ENCODE measurements around the gene COL6A3.

The COL6A3 gene

DNA sequence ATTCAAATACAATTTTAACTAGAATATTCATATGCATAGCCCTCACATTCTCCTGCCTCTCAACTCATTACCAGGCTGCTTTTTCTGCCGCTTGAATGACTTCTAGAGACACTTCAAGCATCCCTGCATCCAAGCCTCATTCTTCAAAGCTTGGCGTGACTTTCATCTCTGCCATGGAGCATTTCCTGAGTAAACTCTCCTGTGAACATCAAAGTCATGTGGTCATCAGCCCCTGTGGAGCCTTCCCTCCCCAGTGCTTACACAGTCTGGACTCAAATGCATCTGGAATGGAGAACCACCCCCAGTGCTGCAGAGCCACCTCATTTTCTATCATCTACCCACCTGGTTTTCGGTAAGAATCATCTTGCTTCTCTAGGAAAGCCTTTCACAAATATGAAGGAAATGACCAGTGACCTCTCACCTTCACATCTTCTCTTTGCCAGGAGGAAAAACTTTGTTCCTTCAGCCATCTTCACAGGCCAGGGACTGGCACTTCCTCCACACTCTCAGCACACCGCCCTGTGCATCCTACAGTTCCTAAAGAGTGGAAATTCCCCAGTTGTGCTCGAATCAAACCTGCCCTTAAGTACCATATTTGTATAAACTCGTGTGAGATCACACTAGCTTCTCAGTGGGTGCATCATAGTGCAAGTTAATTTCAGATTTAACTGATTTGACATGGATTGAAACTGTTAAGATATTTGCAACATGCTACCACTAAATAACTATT, 116.4 kb downstream of the COL6A3 start:
- Histone ChIP-seq H4K20me1 (ENCODE audit: insufficient read depth) (no peaks in the 10 kb centered on the region), H3K27ac (no peak overlapping the region), H3K4me2 (no peak overlapping the region), H3K4me3 (IDR thresholded peaks at IDR 0.05; ENCODE audit: insufficient read depth, low read depth, low read length) (no peak overlapping the region), H3K36me3 (ENCODE audit: insufficient read depth) (no peaks in the 10 kb centered on the region), H3K9ac (no peak overlapping the region), H3K79me2 (ENCODE audit: insufficient read depth, low read depth) (no peaks in the 10 kb centered on the region), H3K27me3 (ENCODE audit: insufficient read depth, low read depth) (no peaks in the 10 kb centered on the region), H2AFZ (ENCODE audit: low read depth) (no peak overlapping the region), H3K4me1 (ENCODE audit: low read depth, poor library complexity, severe bottlenecking) (no peaks in the 10 kb centered on the region)
- TF ChIP-seq, protein P1, sequence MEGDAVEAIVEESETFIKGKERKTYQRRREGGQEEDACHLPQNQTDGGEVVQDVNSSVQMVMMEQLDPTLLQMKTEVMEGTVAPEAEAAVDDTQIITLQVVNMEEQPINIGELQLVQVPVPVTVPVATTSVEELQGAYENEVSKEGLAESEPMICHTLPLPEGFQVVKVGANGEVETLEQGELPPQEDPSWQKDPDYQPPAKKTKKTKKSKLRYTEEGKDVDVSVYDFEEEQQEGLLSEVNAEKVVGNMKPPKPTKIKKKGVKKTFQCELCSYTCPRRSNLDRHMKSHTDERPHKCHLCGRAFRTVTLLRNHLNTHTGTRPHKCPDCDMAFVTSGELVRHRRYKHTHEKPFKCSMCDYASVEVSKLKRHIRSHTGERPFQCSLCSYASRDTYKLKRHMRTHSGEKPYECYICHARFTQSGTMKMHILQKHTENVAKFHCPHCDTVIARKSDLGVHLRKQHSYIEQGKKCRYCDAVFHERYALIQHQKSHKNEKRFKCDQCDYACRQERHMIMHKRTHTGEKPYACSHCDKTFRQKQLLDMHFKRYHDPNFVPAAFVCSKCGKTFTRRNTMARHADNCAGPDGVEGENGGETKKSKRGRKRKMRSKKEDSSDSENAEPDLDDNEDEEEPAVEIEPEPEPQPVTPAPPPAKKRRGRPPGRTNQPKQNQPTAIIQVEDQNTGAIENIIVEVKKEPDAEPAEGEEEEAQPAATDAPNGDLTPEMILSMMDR (conservative IDR thresholded peaks at IDR 0.05; ENCODE audit: low read depth, low read length): no peak

DNA sequence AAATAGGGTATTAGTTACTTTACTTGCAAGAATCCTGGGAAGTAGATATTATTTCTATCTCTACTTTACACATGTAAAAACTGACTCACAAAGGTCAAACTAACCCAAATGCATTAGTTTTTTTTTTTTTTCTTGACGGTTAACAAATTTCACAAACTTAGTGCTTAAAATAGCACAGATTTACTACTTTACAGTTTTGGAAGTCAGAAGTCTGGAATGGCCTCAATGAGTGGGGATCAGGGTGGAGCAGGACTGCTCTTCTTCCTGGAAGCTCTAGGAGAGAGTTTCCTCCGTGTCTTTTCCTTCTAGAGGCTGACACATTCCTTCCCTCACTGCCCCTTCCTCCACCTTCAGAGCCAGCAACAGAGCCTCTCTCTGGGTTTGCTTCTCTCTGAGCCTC, 117.2 kb downstream of the COL6A3 start:
- no peak overlapping the region for H2AFZ ChIP-seq (ENCODE audit: low read depth)
- no peaks in the 10 kb centered on the region for H3K79me2 ChIP-seq (ENCODE audit: insufficient read depth, low read depth)
- no peak overlapping the region for H3K27ac ChIP-seq
- H3K4me1 ChIP-seq (ENCODE audit: low read depth, poor library complexity, severe bottlenecking): no peaks in the 10 kb centered on the region
- H3K4me2 ChIP-seq: no peak overlapping the region
- no peaks in the 10 kb centered on the region for H3K36me3 ChIP-seq (ENCODE audit: insufficient read depth)
- H3K4me3 ChIP-seq (IDR thresholded peaks at IDR 0.05; ENCODE audit: insufficient read depth, low read depth, low read length): no peak overlapping the region
- H3K9ac ChIP-seq: no peak overlapping the region
- H4K20me1 ChIP-seq (ENCODE audit: insufficient read depth): no peaks in the 10 kb centered on the region
- H3K27me3 ChIP-seq (ENCODE audit: insufficient read depth, low read depth): no peaks in the 10 kb centered on the region
- TF ChIP-seq, protein P1 (conservative IDR thresholded peaks at IDR 0.05; ENCODE audit: low read depth, low read length): no peak

DNA sequence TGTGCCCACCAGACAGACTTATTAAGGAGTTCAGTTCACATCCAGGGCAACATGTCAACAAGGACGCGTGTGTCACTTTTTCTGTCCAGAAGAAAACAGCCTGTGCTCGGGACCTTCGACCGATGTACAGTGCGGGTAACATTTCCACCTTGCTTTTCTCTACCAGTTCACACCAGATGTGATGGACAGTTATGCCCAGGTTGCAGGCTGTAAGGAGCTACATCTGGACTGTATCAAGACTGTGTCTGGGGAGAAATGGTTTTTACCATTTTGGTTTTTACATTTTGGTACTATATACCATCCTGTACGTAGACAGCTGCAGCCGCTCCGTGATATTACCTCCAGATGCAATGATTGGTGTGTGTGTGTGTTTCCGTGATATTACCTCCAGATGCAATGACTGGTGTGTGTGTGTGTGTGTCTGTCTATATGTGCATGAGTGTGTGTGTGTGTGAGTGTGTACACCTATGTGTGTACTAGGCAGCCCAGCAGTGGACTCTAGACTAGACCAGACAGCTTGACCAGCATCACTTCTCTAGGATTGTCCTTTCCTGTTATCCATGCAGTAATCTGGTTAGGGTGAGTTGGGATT, 118.0 kb downstream of the COL6A3 start:
- Histone ChIP-seq H3K27ac (no peak overlapping the region), H3K4me1 (ENCODE audit: low read depth, poor library complexity, severe bottlenecking) (no peaks in the 10 kb centered on the region), H4K20me1 (ENCODE audit: insufficient read depth) (no peaks in the 10 kb centered on the region), H3K36me3 (ENCODE audit: insufficient read depth) (no peaks in the 10 kb centered on the region), H3K4me2 (no peak overlapping the region), H3K27me3 (ENCODE audit: insufficient read depth, low read depth) (no peaks in the 10 kb centered on the region), H3K9ac (no peak overlapping the region), H3K79me2 (ENCODE audit: insufficient read depth, low read depth) (no peaks in the 10 kb centered on the region), H3K4me3 (IDR thresholded peaks at IDR 0.05; ENCODE audit: insufficient read depth, low read depth, low read length) (no peak overlapping the region), H2AFZ (ENCODE audit: low read depth) (no peak overlapping the region)
- TF ChIP-seq, protein P1 (conservative IDR thresholded peaks at IDR 0.05; ENCODE audit: low read depth, low read length): no peak

DNA sequence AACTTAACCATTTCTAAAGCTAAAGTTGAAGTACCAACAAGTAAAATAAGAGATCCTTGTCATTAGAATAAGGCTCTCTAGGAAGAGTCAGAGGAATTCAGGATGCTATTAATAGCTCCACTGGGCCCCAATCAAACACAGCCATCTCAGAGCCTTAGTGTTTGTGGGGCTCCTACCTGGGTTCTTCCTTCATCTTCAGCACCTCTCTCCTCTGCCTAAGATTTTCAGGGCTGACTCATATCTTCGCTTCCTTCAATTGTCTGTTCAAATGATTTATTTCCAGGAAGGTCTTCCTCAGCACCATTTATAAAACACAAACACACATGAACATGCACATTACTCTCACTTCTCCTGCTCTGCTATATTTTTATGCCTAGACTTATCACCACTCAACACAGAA, 119.5 kb downstream of the COL6A3 start:
- H3K4me2 ChIP-seq: no peak overlapping the region
- no peak overlapping the region for H3K4me3 ChIP-seq (IDR thresholded peaks at IDR 0.05; ENCODE audit: insufficient read depth, low read depth, low read length)
- TF ChIP-seq, protein P1 (conservative IDR thresholded peaks at IDR 0.05; ENCODE audit: low read depth, low read length): no peak

More for the DNA sequence above, 119.5 kb downstream of the COL6A3 start:
- no peaks in the 10 kb centered on the region for H3K4me1 ChIP-seq (ENCODE audit: low read depth, poor library complexity, severe bottlenecking)
- no peaks in the 10 kb centered on the region for H4K20me1 ChIP-seq (ENCODE audit: insufficient read depth)
- H3K9ac ChIP-seq: no peak overlapping the region
- H3K79me2 ChIP-seq (ENCODE audit: insufficient read depth, low read depth): no peaks in the 10 kb centered on the region
- no peak overlapping the region for H3K27ac ChIP-seq
- H2AFZ ChIP-seq (ENCODE audit: low read depth): no peak overlapping the region
- H3K27me3 ChIP-seq (ENCODE audit: insufficient read depth, low read depth): no peaks in the 10 kb centered on the region
- no peaks in the 10 kb centered on the region for H3K36me3 ChIP-seq (ENCODE audit: insufficient read depth)

Measured in KMS-11 (cell line).